Hematopoietic multipotent progenitor cell treated with erythropoietin and hydrocortisone succinate and interleukin-3 and kit ligand, for 17 days (in vitro differentiated cells): ENCODE results near the gene RALBP1.
"Not testable (repeated sequence)": the region's sequence is repeated elsewhere in the genome, so short reads cannot be mapped to it uniquely, and the experiment has no call there.

Experiments used
- DNase-seq: peaks from one replicate; pipeline ENCODE4 v3.0.0-alpha.2; 2015; ENCODE audit warnings: low spot score

The RALBP1 gene

GRCh38 chr18:9454061-9454703 lies 21.1 kb upstream of the RALBP1 start:
- no peak for DNase-seq

- DNase-seq = no peak
Measured at GRCh38 chr18:9455718-9456511, 19.4 kb upstream of the RALBP1 start.

GRCh38 chr18:9466127-9466526 lies 9.2 kb upstream of the RALBP1 start:
- no peak for DNase-seq

- no peak for DNase-seq
Measured at GRCh38 chr18:9466846-9467245, 8.5 kb upstream of the RALBP1 start.

- DNase-seq = no peak
Measured at GRCh38 chr18:9468998-9469397, 6.3 kb upstream of the RALBP1 start.

- no peak for DNase-seq
Measured at GRCh38 chr18:9469685-9470084, 5.6 kb upstream of the RALBP1 start.

- DNase-seq = no peak
Measured at GRCh38 chr18:9474108-9474982, 968 bp upstream of the RALBP1 start.

- DNase-seq = peak; percentile 44
Measured at GRCh38 chr18:9475643-9476591, 604 bp downstream of the RALBP1 start.

GRCh38 chr18:9476949-9477348 lies 1.6 kb downstream of the RALBP1 start:
- DNase-seq = not testable (repeated sequence)

- DNase-seq = peak; percentile 22
Measured at GRCh38 chr18:9477509-9477908, 2.2 kb downstream of the RALBP1 start.

GRCh38 chr18:9478545-9478944 lies 3.2 kb downstream of the RALBP1 start:
- no peak for DNase-seq

GRCh38 chr18:9482790-9483189 lies 7.5 kb downstream of the RALBP1 start:
- no peak for DNase-seq

GRCh38 chr18:9483526-9483925 lies 8.2 kb downstream of the RALBP1 start:
- no peak for DNase-seq

- not testable (repeated sequence) for DNase-seq
Measured at GRCh38 chr18:9484856-9485255, 9.5 kb downstream of the RALBP1 start.

GRCh38 chr18:9488538-9488937 lies 13.2 kb downstream of the RALBP1 start:
- no peak for DNase-seq

- DNase-seq = no peak
Measured at GRCh38 chr18:9494778-9495331, 19.5 kb downstream of the RALBP1 start.

- DNase-seq = no peak
Measured at GRCh38 chr18:9495465-9495864, 20.2 kb downstream of the RALBP1 start.

- no peak for DNase-seq
Measured at GRCh38 chr18:9495916-9496705, 20.8 kb downstream of the RALBP1 start.

- DNase-seq = no peak
Measured at GRCh38 chr18:9506046-9506792, 30.9 kb downstream of the RALBP1 start.
